GM12874 (cell line): Measurements from ENCODE around the gene FBXO33.

Experiments used
- CTCF ChIP-seq: IDR thresholded peaks from 2 replicates; pipeline ENCODE4 v1.5.1; 2011; ENCODE audit warnings: low read depth, mild to moderate bottlenecking, control low read depth, low read length, moderate library complexity; ENCODE audit not compliant: insufficient read depth

FBXO33 gene

GRCh38 chr14:39417014-39417413 lies 15.2 kb downstream of the FBXO33 start:
- 0 out of 2 replicates have a peak, but pooled peaks have one; percentile 2 for TF ChIP-seq CTCF

- no peak for TF ChIP-seq CTCF
These were observed 16.2 kb downstream of the FBXO33 start for GRCh38 chr14:39416072-39416471.

DNA sequence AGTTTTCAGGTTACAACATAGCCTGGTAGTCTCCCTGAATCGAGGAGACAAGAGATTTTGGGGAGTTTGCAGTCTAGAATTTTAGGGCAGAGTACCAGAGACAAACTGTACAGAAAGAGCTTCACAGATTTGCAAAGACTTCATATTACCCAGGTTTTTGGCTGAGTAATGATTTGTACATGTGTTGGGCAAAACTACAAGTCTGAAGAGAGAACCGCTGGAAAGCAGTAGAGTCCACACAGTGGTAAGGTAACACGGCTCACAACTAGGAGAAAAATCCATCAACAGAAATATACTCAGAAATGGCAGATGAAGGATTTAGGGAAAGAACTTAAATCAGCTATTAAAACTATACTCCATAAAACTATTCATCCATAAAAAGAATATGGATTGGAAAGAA lies 25.7 kb downstream of the FBXO33 start:
- TF ChIP-seq CTCF, result no peak

DNA sequence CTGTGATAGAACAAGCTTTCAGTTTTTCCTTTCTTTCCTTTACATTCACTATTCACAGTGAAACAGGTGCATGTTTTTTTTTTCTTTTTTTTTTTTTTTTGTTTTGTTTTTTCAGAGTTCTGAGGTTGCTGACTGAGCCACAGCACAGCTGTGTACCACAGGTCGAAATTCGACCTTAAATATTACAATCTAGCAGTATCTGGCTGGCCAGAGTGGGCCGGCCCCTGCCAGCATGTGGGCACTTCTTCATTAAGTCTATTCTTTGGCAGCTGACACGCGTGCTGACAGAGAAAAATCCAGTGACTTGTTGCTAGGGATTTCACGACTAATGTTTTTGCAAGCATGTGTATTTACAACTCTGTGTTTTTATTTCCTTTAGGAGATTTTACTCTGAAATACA lies 33.9 kb downstream of the FBXO33 start:
- TF ChIP-seq CTCF, result no peak

DNA sequence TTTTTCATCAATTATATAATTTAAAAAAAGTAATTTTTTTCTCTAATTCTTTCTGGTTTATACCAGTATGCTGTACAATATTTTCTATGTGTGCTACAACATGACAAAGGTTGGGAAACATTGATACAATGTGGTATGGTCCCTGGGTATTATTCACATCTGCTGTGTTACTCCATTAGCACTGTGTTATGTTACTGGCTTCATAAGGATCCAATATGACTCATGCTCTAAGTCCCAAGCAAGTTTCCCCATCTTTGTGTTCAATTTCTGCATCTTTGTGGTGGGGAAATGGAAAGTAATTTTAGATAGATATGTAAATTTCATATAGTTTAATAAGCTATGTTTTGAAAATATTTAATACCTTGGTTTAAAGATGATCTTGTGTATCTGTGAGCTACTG lies 35.8 kb downstream of the FBXO33 start:
- no peak for TF ChIP-seq CTCF

GRCh38 chr14:39395555-39396254 lies 36.5 kb downstream of the FBXO33 start:
- no peak for TF ChIP-seq CTCF

DNA sequence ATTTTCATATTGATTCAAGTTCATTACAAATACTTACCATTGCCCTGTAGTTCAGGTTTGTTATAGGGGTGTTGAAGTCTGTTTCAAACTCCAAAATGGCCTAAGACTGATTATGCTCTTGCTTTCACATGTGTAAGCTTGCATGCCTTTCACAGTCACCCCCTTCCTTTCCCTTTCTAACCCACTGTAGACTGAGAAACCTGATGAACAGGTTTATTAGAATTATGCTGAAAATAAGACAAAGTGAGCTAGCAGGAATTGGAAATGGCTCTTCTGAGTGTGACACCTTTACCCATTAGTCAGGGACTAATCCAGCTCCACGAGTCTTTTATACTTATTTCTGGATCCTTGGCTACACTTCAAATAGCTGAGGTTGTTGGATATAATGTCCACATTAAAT lies 38.9 kb downstream of the FBXO33 start:
- no peak for TF ChIP-seq CTCF
